MCF 10A (cell line): Measurements from ENCODE around the gene PLEKHO1. TPM values are rescaled to one million over a fixed set of nuclear protein-coding genes. Genes with fewer than 3 reads are reported as not detected.

Experiments used
- Bru-seq: library from RNA; stranded (reverse); fragments of 400-500 nt; gene quantifications from one replicate; lab custom pipeline; 2021; lab: Mats Ljungman, UMichigan
- BruChase-seq, 2 experiments: library from RNA; stranded (reverse); fragments of 400-500 nt; gene quantifications; one replicate each; lab custom pipeline; 2021; lab: Mats Ljungman, UMichigan
- BruUV-seq: library from RNA; stranded (reverse); fragments of 400-500 nt; replicated peaks from 2 replicates; lab custom pipeline; 2021; lab: Mats Ljungman, UMichigan
- CTCF ChIA-PET: fragments of 300-600 bp; sonication (Branson Sonifier 250); formaldehyde crosslinking; extraction: SDS; loops from one replicate; lab custom pipeline; 2021; ENCODE audit warnings: antibody characterized with exemption, inconsistent platforms; lab: Yijun Ruan, JAX
- POLR2A ChIA-PET: fragments of 300-600, 350-650 bp; sonication (Branson Sonifier 250); formaldehyde crosslinking; extraction: SDS; loops from one replicate; lab custom pipeline; 2020; ENCODE audit warnings: antibody characterized with exemption, inconsistent platforms; lab: Yijun Ruan, JAX
- DNase-seq: peaks from one replicate; pipeline ENCODE4 v3.0.0-alpha.2; 2018; ENCODE audit not compliant: unreplicated experiment
- H3K27ac Mint-ChIP-seq: one replicate; pipeline ENCODE4 v1.8.0; 2022; ENCODE audit warnings: mild to moderate bottlenecking, low read depth, mixed read lengths; ENCODE audit not compliant: unreplicated experiment
- H3K27me3 Mint-ChIP-seq: one replicate; pipeline ENCODE4 v1.8.0; 2022; ENCODE audit warnings: mixed read lengths; ENCODE audit not compliant: insufficient read depth, unreplicated experiment
- H3K36me3 Mint-ChIP-seq: one replicate; pipeline ENCODE4 v1.8.0; 2022; ENCODE audit warnings: mild to moderate bottlenecking, moderate library complexity, mixed read lengths; ENCODE audit not compliant: insufficient read depth, unreplicated experiment
- H3K4me1 Mint-ChIP-seq: one replicate; pipeline ENCODE4 v1.8.0; 2022; ENCODE audit warnings: mixed read lengths; ENCODE audit not compliant: insufficient read depth, unreplicated experiment
- H3K4me3 Mint-ChIP-seq: one replicate; pipeline ENCODE4 v1.8.0; 2022; ENCODE audit warnings: mild to moderate bottlenecking, moderate library complexity, mixed read lengths; ENCODE audit not compliant: unreplicated experiment
- H3K9me3 Mint-ChIP-seq: one replicate; pipeline ENCODE4 v1.8.0; 2022; ENCODE audit warnings: mixed read lengths; ENCODE audit not compliant: unreplicated experiment
- CTCF ChIP-seq: fragments of 200-600 bp; IDR thresholded peaks from one replicate; pipeline ENCODE4 v1.8.0; 2022; ENCODE audit warnings: antibody characterized with exemption, mild to moderate bottlenecking; ENCODE audit not compliant: unreplicated experiment
- intact Hi-C: fragments of 100-400 bp; cut with micrococcal nuclease; formaldehyde crosslinking; loops from 2 replicates; pipeline ENCODE4 v1.14.1; 2022
- long read RNA-seq: library from polyadenylated mRNA; stranded (forward); transcript quantifications from one replicate; pipeline ENCODE4 v2.0.0, GENCODE V29; 2022
- total RNA-seq: library from RNA; stranded (reverse); gene quantifications from 2 replicates; pipeline ENCODE4 v1.2.3, GENCODE V29; 2022

PLEKHO1 gene
- total RNA-seq (1.9 and 5.2 TPM in 2 replicates), Bru-seq, nascent RNA (percentile 53 among the genes with signal in this experiment), BruChase-seq, experiment 1, labeled RNA remaining after a 6-hour chase (percentile 43 among the genes with signal in this experiment), BruChase-seq, experiment 2, labeled RNA remaining after a 2-hour chase (percentile 45 among the genes with signal in this experiment)
- long read RNA-seq, partial matches to known transcripts: 0 of 2 reads
- long read RNA-seq, other reads (novel, unspliced or antisense): 0 of 2 reads

- POLR2A ChIA-PET: interaction anchor here (0.6 to 1.2 kb wide), 8 partner anchors 12 to 212 kb away, joined by 3 to 4 read pairs (median 3); no protein-coding TSS in a partner anchor
- H3K27ac Mint-ChIP-seq: no peak within 1 kb of the TSS
- H3K36me3 Mint-ChIP-seq: no peaks in the 10 kb centered on the region
- no peaks in the 10 kb centered on the region for H3K27me3 Mint-ChIP-seq
- BruUV-seq: no TSS peak
- CTCF ChIA-PET: interaction anchor here (0.6 to 1.9 kb wide), 3 partner anchors 16 to 770 kb away, joined by 3 to 9 read pairs (median 3); no protein-coding TSS in a partner anchor
- H3K4me1 Mint-ChIP-seq: peaks cover 6% of the 10 kb centered on the region
- H3K9me3 Mint-ChIP-seq: no peaks in the 10 kb centered on the region
- DNase-seq: peak; percentile 79
- H3K4me3 Mint-ChIP-seq: peak within 1 kb of the TSS; percentile 62
- intact Hi-C loops: no loop called here
- no peak for TF ChIP-seq CTCF
These were observed at the start of gene PLEKHO1 for GRCh38 chr1:150149271-150150132. PLEKHO1 (plus strand) TSS chr1:150149916; CDS start chr1:150150258, 342 bp downstream.

- no peaks in the 10 kb centered on the region for H3K4me1 Mint-ChIP-seq
- no peak overlapping the region for H3K4me3 Mint-ChIP-seq
- peaks cover 23% of the 10 kb centered on the region for H3K36me3 Mint-ChIP-seq
- H3K27ac Mint-ChIP-seq: no peak overlapping the region
- ChIA-PET POLR2A (interaction anchor here (0.6 to 1.9 kb wide), 4 partner anchors 8 to 50 kb away, joined by 3 to 6 read pairs (median 4); partner anchors contain the start of gene VPS45), CTCF (interaction anchor here (0.6 to 4.5 kb wide), 7 partner anchors 8 to 134 kb away, joined by 3 to 20 read pairs (median 4); no protein-coding TSS in a partner anchor)
- no peak for DNase-seq
- no peak for TF ChIP-seq CTCF
- no peaks in the 10 kb centered on the region for H3K27me3 Mint-ChIP-seq
- no TSS peak for BruUV-seq
- peaks cover 6% of the 10 kb centered on the region for H3K9me3 Mint-ChIP-seq
- intact Hi-C loops: no loop called here
These were observed 46.7 kb upstream of the PLEKHO1 start for GRCh38 chr1:150102986-150103385.

GRCh38 chr1:150106341-150106740, 43.4 kb upstream of the PLEKHO1 start:
- Mint-ChIP-seq H3K4me1 (no peaks in the 10 kb centered on the region), H3K27me3 (no peaks in the 10 kb centered on the region), H3K27ac (no peak overlapping the region), H3K4me3 (no peak overlapping the region), H3K36me3 (peaks cover 6% of the 10 kb centered on the region), H3K9me3 (peaks cover 6% of the 10 kb centered on the region)
- ChIA-PET POLR2A (no interaction called here), CTCF (interaction anchor here (1.0 kb wide), 1 partner anchor 81 kb away, joined by 3 read pairs; no protein-coding TSS in a partner anchor)
- no peak for DNase-seq
- no peak for TF ChIP-seq CTCF
- intact Hi-C loops: no loop called here
- BruUV-seq: no TSS peak
